GM19193 (cell line): Measurements from ENCODE around the gene IFNK.

Source experiments
- POLR2A ChIP-seq: IDR thresholded peaks from 4 replicates; pipeline ENCODE4 v1.6.1; 2011; ENCODE audit not compliant: insufficient read depth, insufficient read length; ENCODE audit errors: extremely low read depth

Gene IFNK

GRCh38 chr9:27524236-27524635, at the start of gene IFNK:
Gene IFNK (plus strand): TSS chr9:27524290. CDS start chr9:27524337, 47 bp downstream.
- TF ChIP-seq POLR2A = no peak

- no peak for TF ChIP-seq POLR2A
Measured at GRCh38 chr9:27474305-27474704, 49.8 kb upstream of the IFNK start.

GRCh38 chr9:27475057-27475595, 49.0 kb upstream of the IFNK start:
- no peak for TF ChIP-seq POLR2A

- TF ChIP-seq POLR2A = no peak
Measured at GRCh38 chr9:27476870-27477515, 47.1 kb upstream of the IFNK start.

GRCh38 chr9:27478322-27478721, 45.8 kb upstream of the IFNK start:
- no peak for TF ChIP-seq POLR2A

GRCh38 chr9:27482709-27483108, 41.4 kb upstream of the IFNK start:
- no peak for TF ChIP-seq POLR2A

GRCh38 chr9:27483576-27483975, 40.5 kb upstream of the IFNK start:
- TF ChIP-seq POLR2A = no peak

- no peak for TF ChIP-seq POLR2A
Measured at GRCh38 chr9:27485158-27485557, 38.9 kb upstream of the IFNK start.

- no peak for TF ChIP-seq POLR2A
Measured at GRCh38 chr9:27487128-27487640, 36.9 kb upstream of the IFNK start.

GRCh38 chr9:27487927-27488326, 36.2 kb upstream of the IFNK start:
- no peak for TF ChIP-seq POLR2A

GRCh38 chr9:27489087-27489876, 34.8 kb upstream of the IFNK start:
- no peak for TF ChIP-seq POLR2A

GRCh38 chr9:27491154-27491553, 32.9 kb upstream of the IFNK start:
- TF ChIP-seq POLR2A = no peak

GRCh38 chr9:27495480-27496134, 28.5 kb upstream of the IFNK start:
- no peak for TF ChIP-seq POLR2A

- TF ChIP-seq POLR2A = no peak
Measured at GRCh38 chr9:27496135-27496504, 28.0 kb upstream of the IFNK start.

- TF ChIP-seq POLR2A = no peak
Measured at GRCh38 chr9:27497883-27498417, 26.1 kb upstream of the IFNK start.
